Right renal pelvis (tissue), 4 donors: ENCODE results near the gene CHN2. TPM values are rescaled to one million over a fixed set of nuclear protein-coding genes. Genes with fewer than 3 reads are reported as not detected.
A peak's percentile ranks its signal among the peaks of the same experiment; 100 is the strongest.

ENCODE experiments used
- DNase-seq, 4 donors: peaks; one replicate each; pipeline ENCODE4 v3.0.0-alpha.2; 2013; ENCODE audit warnings: low read depth in 4 of 4, low spot score in 3 of 4, missing footprints in 1 of 4
- polyA plus RNA-seq, 4 donors: library from polyadenylated mRNA; unstranded; fragments of 120-200 nt; gene quantifications; one replicate each; pipeline ENCODE4 v1.2.1, GENCODE V29; 2013; ENCODE audit not compliant: insufficient read length in 4 of 4

Gene CHN2
- polyA plus RNA-seq, 4 donors = 10.5 to 23.1 (median 17.6) TPM

- no peak for DNase-seq
Measured at GRCh38 chr7:29453021-29453420, 258.4 kb downstream of the CHN2 start.

- no peak for DNase-seq
Measured at GRCh38 chr7:29454464-29454863, 259.9 kb downstream of the CHN2 start.

- no peak for DNase-seq
Measured at GRCh38 chr7:29454899-29455451, 260.4 kb downstream of the CHN2 start.

GRCh38 chr7:29457141-29457561, 262.6 kb downstream of the CHN2 start:
- no peak for DNase-seq

GRCh38 chr7:29457565-29458011, 263.0 kb downstream of the CHN2 start:
- peak in 2 of 4 donors; percentile 56 to 68 for DNase-seq

GRCh38 chr7:29458933-29459332, 264.4 kb downstream of the CHN2 start:
- DNase-seq = no peak

GRCh38 chr7:29459589-29459988, 265.0 kb downstream of the CHN2 start:
- DNase-seq = no peak

- DNase-seq = no peak
Measured at GRCh38 chr7:29461996-29462395, 267.4 kb downstream of the CHN2 start.

GRCh38 chr7:29463504-29464158, 269.1 kb downstream of the CHN2 start:
- DNase-seq = no peak

- no peak for DNase-seq
Measured at GRCh38 chr7:29464753-29465152, 270.2 kb downstream of the CHN2 start.

- DNase-seq = no peak
Measured at GRCh38 chr7:29467193-29467926, 272.8 kb downstream of the CHN2 start.

GRCh38 chr7:29468196-29468595, 273.6 kb downstream of the CHN2 start:
- DNase-seq = no peak

GRCh38 chr7:29469281-29469680, 274.7 kb downstream of the CHN2 start:
- no peak for DNase-seq

GRCh38 chr7:29469976-29470557, 275.5 kb downstream of the CHN2 start:
- DNase-seq = no peak

- DNase-seq = no peak
Measured at GRCh38 chr7:29471444-29472138, 277.0 kb downstream of the CHN2 start.

GRCh38 chr7:29476916-29477315, 282.3 kb downstream of the CHN2 start:
- no peak for DNase-seq

- no peak for DNase-seq
Measured at GRCh38 chr7:29478226-29478625, 283.7 kb downstream of the CHN2 start.

- no peak for DNase-seq
Measured at GRCh38 chr7:29478687-29479240, 284.2 kb downstream of the CHN2 start.

GRCh38 chr7:29479301-29480200, 285.0 kb downstream of the CHN2 start:
- DNase-seq = peak in 1 of 4 donors; percentile 40

GRCh38 chr7:29480451-29480850, 285.9 kb downstream of the CHN2 start:
- DNase-seq = no peak
